GM23338 (cell line): ENCODE data around the gene TENT5C.

ENCODE experiments used
- CREB1 ChIP-seq: fragments of 250-450 bp; sonication (Bioruptor Pico); IDR thresholded peaks from 2 replicates; pipeline ENCODE4 v1.5.0; 2020; ENCODE audit warnings: low read depth, mild to moderate bottlenecking, moderate library complexity
- CTCF ChIP-seq, 2 experiments: fragments of 200-600 bp in 1 of 2; sonication (generic) in 1 of 2; conservative IDR thresholded peaks; 2 replicates each; pipeline versions ENCODE4 v1.5.1 to v1.6.1; 2016 to 2017; ENCODE audit warnings: antibody characterized with exemption in 2 of 2, low read depth in 2 of 2, mild to moderate bottlenecking in 2 of 2, moderate library complexity in 1 of 2
- EZH2 ChIP-seq: fragments of 200-600 bp; sonication (generic); IDR thresholded peaks from one replicate; pipeline ENCODE4 v1.8.0; 2017; ENCODE audit warnings: antibody characterized with exemption, mild to moderate bottlenecking, low read depth; ENCODE audit not compliant: unreplicated experiment
- JUNB ChIP-seq: IDR thresholded peaks from one replicate; pipeline ENCODE4 v1.6.1; 2016; ENCODE audit warnings: antibody characterized with exemption; ENCODE audit not compliant: unreplicated experiment
- REST ChIP-seq: IDR thresholded peaks from one replicate; pipeline ENCODE4 v1.6.1; 2018; ENCODE audit warnings: antibody characterized with exemption; ENCODE audit not compliant: unreplicated experiment
- ZNF331 ChIP-seq: fragments of 250-450 bp; sonication (Bioruptor Pico); IDR thresholded peaks from 2 replicates; pipeline ENCODE4 v1.5.0; 2020; ENCODE audit warnings: low read depth, mild to moderate bottlenecking, moderate library complexity

- TF ChIP-seq ZNF331 (CRISPR knock-in tag) (no peak), CTCF (conservative IDR thresholded peaks at IDR 0.05; ENCODE audit: low read depth in 2 of 2) (no peak), EZH2 (no peak), JUNB (no peak), CREB1 (no peak), REST (no peak)
These were observed 48.8 kb downstream of the TENT5C start for GRCh38 chr1:117654493-117655219.
